Hematopoietic multipotent progenitor cell treated with erythropoietin and hydrocortisone succinate and interleukin-3 and kit ligand, for 8 days (in vitro differentiated cells): ENCODE measurements around the gene S100A7.

Experiments
- DNase-seq: peaks from one replicate; pipeline ENCODE4 v3.0.0-alpha.2; 2015

S100A7 gene

DNA sequence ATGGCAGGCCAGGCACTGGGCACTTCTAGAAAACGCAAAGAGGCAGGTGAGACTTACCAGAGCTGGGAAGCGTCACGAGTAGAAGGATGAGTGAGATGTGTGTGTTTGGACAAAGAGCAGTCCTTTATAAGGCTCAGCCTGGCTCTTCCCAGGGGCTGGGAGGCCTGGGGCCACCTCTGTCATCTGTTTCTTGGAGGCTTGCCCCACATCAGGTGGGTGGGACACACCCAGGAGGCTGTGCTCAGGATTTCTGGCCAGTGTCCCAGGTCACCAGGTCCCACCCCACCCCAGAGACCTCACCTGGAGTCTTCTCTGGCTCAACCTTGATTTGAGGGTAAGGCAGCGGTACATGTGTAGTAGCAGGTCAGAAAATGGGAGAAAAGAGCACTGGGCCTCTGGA lies at the start of gene S100A7:
S100A7 (minus strand) TSS at position 101 of the 400 bp plus-strand sequence. CDS start 1,638 bp downstream, outside the sequence.
- no peak for DNase-seq

DNA sequence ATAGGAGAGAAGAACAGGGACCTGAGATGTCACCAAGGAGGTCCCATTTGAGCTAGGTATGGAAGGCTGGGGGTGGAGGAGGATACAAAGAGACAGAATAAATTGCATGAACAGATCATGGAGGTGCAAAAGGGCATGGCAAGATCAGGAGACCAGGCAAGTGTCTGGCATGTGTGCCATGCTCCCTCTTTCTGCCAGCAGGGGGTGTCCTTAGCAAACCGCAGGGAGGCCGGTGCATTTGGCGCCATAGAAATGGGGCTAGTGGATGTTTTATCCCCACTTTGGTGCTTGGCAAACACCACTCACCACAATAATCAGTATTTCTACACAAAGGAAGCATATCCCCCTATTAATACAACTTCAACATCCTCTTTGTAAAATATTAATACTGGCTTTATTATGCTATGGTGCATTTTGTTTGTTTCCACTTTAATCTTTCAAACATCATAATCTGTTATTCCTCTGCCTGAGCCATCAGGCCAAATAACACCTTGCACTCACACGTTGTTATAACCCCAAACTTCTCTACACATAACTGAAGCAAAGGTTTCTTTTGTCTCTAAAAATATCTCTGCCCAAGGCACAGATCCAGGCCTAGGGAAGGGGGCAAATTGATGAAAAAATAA lies 49.4 kb upstream of the S100A7 start:
- DNase-seq = peak; percentile 83

DNA sequence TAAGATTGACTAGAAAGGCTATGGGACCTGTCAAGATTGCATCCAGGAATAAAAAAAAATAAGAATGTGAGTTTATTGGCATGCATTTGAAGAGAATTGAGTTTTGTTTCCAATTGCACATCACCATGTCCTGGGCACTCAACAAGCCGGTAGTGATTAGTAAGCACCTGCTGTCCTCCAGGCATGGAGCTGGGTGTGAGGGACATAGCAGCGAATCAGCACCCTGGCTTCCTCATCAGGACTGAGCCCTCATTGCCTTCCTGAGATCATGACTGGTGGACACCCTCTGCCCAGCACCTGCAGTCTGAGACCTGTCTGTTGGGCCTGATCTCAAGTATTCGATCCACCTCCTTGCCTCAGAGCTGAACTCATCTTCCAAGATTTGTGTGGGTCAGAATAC lies 48.6 kb upstream of the S100A7 start:
- no peak for DNase-seq

DNA sequence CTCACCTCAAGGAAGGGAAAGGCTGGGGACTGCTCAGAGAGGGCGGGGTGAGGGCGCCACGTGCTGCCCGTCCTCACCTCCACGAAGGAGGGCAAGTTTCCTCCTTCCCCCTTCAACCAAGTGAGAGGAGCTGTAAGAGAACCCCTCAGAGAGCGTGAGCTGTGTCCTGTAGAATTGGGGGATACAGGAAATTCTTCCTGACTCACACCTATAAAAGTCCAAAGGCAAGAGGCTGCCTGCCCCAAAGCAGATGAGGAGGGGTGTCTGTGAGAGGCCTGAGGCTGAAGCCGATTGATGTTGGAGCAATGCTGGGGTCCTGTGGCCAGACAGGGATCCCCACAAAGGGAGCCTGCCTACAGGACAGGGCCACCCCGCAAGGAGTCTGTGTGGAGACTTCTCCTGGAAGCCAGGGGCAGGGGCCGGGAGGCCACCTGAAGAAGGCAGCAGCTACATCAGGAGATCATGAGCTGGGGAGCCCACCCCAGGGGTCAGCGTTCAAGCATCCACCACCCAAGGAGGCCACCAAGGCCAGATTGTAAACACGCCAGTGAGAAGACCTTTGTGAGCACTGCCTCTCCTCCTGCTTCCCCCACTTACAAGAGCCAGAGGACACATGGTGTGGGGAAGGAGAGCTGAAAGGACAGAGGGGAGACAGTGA lies 47.6 kb upstream of the S100A7 start:
- no peak for DNase-seq

DNA sequence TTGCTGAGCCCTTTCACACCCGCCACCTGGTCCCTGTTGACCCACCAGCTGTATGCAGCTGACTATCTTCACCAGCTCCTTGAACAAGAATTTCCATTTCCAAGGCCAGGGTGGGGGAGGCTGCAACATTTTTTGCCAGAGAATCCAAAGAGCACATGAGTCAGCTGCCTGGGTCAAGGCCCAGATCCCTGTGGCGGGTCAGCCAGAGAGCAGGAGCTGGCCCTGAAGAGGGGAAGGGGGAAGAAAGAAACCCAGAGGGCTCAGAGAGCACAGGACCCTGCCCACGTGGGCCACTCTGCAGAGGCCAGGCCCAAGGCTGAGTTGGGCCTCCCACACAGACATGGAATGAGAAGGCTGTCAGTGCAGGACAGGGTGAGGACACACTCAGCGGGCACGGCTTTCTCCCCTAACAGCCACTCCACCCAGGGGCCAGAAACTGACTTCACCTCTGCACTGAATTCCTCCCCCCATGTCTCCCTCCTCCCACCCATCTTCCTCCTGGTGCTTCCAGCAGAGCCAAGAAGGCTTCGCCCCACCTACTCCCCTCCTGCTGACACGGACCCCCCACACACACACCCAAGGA lies 46.5 kb upstream of the S100A7 start:
- no peak for DNase-seq

DNA sequence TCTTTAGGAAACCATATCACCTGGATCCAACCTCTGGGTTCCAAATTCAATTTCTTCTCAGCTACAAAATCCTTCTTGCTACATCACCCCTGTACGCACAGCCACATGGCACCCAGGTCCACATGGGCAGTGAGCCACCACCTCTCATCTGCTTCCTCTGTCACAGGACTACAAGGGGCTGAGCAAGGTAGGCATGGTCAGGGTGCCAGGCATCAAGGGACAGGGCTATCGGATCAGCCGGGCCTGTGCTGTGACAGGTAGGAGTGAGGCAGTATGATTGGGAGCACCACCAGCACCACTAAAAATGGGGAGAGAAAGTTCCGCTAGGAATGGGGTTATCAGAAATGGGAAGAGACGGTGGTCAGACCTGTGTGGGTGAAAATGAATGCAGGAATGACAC lies 45.9 kb upstream of the S100A7 start:
- DNase-seq = no peak

DNA sequence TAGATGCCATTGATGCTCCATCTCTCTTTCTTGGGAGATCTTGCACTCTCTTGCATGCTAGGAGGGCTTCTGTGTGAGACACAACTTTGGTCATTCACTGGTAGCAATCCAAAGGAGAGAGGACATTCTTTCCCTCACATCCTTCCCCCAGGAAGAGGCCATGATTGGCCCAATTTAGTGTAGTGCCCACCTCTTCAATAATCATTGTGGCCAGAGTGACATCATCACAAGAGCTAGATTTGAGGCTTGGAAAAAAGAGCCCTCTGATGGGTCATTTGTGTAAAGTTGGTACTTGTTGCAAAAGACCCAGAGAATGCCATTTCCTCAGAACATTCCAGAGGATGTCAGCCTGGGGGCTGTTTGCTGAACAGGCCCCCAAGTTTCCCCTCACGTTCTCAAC lies 45.1 kb upstream of the S100A7 start:
- no peak for DNase-seq

DNA sequence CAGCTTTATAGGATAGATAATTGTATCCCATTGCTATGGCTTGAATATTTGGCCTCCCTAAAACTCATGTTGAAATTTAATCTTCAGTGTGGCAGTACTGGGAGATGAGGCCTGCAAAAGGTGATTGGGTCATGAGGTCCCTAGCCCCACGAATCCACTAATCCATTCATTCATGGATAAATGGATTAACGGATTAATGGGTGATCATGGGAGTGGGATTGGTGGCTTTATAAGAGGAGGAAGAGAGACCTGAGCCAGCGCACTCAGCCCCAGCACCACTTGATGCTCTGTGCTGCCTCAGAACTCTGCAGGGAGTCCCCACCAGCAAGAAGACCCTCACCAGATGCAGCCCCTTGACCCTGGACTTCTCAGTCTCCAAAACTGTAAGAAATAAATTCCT lies 43.3 kb upstream of the S100A7 start:
- DNase-seq = no peak

DNA sequence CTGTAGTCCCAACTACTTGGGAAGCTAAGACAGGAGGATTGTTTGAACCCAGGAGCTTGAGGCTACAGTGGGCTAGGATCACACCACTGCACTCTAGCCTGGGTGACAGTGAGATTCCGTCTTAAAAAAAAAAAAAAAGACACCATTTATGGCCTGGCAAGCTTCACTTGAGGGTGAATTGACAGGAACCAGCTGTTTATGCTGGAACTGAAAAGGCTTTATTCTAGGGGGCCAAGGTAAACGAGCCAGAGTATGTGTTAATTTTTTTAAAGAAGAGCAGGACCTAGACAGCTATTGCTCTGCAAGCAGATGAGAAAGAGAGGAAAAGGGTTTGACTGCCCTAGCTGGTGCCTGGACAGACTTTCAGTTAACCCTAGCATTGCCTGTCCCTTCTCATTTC lies 38.3 kb upstream of the S100A7 start:
- DNase-seq = no peak

DNA sequence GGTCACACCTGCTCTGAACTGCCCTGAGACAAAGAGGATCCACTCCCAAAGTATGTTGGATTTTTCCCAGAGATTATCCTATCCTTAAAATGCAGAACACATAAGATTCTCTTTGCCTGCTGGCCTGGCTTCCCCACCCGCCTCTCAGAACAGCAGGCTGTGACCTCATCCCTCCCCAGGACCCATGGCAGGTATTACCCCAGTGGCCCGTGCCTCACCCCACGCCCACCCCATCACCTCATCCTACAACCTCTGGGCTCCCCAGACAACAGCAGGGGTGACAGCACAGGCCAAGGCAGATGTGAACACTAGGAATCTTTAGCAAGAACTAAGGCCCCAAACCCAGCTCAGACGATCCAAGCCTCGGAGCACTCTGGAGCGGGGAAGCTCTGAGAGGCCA lies 35.1 kb upstream of the S100A7 start:
- no peak for DNase-seq

DNA sequence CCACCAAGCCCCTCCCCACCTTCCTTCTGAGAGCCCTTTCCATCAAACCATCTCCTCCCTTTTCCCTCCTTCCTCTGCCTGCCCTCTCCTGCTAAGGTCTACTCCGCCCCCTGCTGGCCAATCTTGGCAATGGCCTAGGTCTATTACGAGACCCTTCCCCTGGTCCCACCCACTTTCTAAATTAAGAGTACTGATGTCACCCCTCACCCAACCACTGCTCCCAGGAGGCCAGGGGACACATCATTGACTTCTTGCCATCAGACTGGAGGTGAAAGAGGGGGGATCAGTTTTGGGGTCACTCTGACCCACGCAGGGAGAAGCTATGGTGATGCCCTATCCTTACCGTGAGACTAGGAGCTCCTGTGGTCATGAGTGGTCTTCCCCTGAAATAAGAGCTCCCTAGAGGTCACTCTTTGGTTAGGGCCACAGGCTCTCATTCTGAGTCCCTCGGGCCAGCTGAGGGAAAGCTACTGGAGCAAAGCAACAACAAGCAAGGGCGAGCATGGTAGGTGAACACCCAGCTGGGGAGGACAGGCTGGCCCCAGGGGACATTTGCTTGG lies 34.6 kb upstream of the S100A7 start:
- peak; percentile 64 for DNase-seq

DNA sequence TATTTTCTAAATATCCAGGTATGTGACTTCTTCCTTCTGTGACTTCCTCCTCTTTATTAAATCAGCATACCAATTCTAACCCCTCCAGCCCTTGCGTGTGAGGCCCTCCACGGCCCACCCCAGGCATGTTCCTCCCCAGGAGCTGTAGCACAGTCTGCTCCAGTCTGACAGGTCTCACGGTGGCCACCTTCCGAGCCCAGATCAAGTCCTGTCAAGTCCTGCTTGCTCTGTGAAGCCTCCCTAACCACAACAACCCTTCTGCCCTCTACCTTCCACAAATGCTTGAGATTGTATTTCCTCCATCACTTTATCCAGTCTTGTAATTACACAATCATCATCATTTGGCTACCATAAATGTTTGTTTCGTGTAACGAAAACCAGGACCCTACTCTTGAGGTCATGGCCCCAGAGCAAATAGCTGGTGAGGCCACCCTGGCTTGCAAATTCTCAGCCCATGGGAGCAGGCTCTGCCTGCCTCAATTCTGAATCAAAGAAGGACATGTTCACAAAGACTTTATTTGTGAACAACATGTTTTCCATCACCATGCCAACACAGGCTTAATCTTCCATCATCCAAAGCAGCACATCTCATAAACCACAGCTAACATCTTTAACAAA lies 33.0 kb upstream of the S100A7 start:
- DNase-seq = no peak

DNA sequence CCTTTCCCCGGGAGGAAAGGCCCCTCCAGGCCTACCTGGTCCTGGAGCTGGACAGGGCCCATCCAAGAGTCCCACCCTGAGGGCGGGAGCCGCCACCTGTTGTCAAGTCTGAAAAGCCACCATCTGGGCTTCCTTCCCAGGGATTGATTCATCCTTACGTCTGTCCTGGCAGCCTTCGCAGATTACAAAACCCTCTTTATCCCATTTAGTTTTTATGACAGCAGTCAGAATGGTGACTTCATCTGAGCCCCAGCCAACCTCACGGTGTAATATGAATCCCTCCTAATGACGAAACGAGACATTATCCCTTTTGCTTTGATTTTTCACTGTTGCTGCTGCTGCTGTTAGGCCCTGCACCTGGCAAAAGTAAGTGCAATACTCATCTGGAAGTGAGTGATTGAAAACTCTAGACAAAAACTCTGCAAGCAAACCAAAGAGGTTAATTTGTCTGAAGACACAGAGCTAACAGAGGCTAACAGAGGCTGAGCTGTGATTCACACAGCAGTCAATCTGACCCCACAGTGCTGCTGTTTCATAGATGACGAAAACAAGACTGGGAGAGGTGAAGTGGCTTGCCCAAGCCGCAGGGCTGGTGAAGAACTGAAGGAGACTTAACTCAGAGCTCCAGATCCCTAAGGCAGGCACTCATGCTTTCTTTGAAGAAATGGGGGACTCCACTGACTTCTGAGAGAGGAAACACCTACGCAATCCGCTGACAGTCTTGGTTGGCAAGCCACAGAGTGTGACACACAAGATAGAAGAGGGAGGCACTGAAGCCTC lies 30.0 kb upstream of the S100A7 start:
- no peak for DNase-seq

DNA sequence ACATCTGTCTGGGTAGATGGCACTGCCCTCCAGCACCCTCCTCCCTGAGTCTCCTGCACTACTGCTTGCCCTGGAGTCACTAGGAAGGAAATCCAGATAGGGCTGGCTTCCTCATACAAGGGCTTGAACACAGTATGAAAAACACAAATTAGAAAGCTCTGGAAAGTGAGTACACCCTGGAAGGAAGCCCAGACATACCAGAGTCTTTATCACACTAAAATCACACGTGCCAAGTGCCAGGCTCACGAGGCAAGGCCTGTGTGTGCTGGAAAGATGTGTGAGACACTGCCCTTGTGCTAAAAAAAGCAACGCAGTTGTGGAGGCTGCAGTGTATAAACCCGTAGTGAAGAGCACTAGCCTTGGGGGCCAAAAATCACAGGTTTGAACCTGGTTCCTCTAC lies 28.3 kb upstream of the S100A7 start:
- peak; percentile 64 for DNase-seq

DNA sequence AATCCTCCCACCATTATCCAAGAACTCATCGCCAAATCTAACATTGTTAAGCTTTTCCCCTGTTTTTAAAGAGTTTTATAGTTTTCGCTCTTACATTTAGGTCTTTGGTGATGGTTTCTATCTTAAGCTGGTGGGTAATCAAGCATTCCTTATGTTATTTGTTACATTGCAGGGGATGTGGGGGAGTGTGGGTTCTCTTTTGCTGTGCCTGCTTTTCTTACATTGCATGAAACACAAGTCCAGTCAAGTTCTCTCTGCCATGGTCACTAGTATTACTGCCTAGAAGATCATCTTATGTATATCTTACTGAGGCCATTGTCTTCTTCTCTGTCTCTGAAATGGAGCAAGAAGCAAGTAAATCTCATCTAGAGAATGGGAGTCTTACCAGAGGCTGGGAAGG lies 27.3 kb upstream of the S100A7 start:
- DNase-seq = no peak

DNA sequence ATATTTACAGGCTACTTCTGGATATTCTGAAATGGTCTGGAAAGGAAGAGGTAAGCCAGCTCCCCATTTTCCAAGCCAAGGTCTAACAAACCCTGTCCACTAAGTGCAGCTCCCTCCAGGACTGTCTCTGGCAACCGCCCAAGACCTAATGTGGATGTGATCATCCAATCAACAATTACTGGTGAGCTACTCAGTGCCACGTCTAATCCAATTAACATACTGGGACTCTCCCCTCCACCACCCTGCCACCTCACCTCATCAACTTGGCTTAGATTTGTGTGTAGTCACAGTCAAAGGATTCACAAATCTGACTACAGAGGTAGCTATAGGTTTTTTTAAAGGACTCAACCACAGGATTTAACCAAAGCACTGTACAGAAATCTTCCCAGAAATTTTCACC lies 25.4 kb upstream of the S100A7 start:
- no peak for DNase-seq

DNA sequence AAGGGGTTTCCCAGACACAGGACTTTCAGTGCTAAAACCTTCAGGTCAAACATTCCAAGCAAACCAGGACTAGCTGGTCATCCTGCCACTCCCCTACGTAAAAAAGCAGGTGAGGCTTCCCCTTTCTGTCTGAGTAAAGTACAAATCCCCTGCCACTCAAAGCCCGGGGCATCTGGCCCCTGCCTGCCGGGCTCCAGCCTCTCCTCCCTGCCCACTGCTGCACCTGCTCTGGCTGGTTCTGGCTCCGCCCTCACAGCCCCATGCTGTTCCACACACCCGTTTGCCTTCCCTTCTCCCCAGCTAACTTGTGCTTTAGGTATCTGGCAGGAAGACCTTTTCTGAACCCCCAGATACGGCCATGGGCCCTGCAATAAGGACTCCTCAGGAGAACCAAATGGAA lies 23.3 kb upstream of the S100A7 start:
- no peak for DNase-seq

DNA sequence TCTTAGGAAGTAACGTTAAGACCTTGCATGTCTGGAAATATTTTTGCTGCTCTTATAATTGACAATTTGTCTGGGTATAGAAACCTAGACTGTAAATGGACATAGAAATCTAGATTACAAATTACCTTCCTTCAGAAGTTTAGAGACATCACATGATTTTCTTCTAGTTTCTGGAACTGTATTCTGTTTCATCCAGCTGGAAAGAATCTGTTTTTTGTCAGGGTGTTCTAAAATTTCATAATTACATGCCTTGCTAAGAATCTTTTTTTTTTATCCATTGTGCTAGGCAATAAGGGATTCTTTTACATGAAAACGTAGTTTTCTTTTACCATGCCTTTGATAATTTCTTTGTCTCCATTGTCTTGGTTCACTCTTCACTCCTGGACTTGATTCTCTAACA lies 20.7 kb upstream of the S100A7 start:
- no peak for DNase-seq

DNA sequence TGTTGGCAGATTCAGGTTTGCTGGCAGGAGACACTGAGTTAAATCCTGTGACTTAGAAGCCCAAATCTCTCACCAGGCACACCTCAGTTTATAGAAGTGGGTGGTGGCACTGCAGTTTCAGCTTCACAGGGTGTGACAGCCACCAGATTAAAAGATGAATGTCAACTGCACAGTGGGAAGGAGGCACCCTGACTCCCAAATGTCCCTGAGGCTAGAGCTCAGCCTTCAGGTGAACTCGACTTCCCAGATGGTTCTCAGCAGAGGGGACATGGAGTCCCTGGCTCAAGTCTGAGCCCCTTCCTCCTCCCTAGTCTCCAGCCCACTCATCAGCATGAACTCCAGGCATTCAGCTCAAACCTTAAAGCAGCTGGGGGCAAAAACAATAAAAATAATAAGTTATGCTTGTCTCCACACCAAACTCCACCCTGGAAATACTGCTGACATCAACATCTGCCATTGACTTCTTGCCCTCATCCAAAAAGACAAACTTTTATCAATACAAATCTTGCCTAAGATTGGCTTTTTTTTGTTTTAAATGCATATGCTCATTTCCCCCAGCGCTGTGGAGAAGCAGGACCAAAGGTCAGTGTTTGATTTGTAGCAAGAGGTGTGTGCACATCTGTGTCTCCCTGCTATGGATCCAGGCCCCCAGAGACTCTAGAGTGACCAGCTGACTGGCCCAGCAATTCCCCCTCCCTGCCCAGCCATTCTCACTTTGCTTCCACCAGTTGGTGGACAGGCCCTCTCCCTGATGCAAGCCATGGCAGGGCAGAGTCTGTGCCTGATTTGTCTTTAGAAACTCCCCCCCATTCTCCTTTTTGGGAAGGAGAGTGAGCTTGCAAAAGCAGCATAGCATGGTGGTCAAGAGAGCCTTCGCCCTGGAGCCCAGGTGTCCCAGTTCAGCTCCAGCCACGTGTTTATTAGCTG lies 18.5 kb upstream of the S100A7 start:
- no peak for DNase-seq

DNA sequence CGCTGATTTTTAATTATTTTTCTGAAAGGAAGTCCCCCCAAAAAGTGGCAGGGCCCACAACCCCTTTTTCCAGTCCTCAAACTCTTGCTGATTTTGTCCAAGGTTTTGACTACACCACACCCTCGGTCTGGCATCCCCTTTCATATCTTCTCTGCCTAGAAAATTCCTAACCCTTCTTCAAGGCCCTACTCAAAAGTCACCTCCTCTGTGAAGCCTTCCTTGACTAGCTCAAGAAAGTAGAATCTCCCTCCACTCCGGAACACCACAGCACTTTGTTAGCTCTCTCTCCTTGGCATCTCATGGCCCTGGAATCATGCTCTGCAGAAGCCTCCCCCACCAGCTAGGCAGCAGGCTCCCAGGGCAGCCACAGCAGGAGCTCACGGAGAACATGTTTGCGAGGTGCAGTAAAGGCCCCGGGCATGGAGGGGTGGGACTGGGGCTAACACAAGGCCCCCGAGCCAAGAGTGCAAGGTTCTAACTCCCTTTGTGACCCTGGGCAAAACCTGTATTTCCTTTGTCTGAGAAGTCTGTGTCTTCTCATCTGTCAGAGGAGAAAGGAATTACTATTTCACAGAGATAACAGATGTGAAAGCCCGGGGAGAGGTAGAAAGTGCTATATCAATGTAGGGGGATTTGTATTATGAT lies 17.7 kb upstream of the S100A7 start:
- no peak for DNase-seq

DNA sequence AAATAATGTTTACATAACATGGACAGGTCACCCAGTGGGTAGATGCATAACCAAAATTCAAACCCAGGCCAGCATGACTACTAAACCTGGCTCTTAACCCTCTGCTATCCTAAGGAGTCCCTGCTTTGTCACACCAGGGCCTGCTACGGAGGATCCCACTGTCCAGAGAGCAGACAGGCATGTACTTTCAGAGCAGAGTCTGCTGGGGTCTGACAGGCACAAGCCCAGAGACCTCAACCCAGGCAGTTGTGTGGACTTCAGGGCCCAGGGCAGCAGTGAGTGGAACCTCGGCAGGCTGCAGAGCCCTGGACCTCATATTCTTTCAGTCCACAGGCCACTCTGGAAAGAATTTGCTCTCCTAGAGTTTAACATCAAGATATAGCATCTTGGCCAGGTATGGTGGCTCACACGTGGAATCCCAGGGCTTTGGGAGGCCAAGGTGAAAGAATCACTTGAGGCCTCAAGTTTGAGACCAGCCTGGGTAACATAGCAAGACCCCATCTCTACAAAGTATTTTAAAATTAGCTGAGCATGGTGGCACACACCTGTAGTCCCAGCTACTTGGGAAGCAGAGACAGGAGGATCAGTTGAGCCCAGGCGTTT lies 16.1 kb upstream of the S100A7 start:
- DNase-seq = no peak
